Femur (tissue), 1 donor: ENCODE data around the gene TPRG1L.

ENCODE experiments used
- DNase-seq: peaks from one replicate; pipeline ENCODE4 v3.0.0-alpha.2; 2017

Gene TPRG1L

GRCh38 chr1:3668585-3669300, 43.9 kb downstream of the TPRG1L start:
- DNase-seq = peak; percentile 67

- DNase-seq = no peak
Observed at GRCh38 chr1:3669421-3669821, 44.6 kb downstream of the TPRG1L start.

GRCh38 chr1:3669971-3670431, 45.2 kb downstream of the TPRG1L start:
- no peak for DNase-seq

DNA sequence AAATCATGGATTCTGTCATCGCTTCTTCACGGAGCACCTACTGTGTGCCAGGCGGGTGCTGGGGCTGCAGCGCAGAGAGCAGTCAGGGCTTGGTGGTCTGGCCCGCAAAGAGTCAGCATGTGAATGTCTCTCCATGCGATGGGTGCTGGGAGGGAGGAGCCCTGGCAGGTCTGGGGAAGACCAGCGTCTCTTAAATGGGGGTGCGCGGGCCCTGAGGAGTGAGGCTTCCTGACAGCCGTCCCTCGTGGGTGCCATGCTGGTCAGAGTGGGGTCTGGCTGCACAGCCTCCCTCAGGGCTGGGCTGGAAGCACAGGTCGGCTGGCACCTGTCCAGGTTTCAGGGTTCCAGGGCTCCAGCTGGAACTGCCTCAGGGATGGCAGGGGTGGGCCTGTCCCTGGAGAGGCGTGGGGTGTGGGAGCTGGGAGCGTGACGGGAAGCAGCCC, 46.0 kb downstream of the TPRG1L start:
- no peak for DNase-seq

- DNase-seq = no peak
Observed at GRCh38 chr1:3671371-3672180, 46.8 kb downstream of the TPRG1L start.

GRCh38 chr1:3672231-3672970, 47.6 kb downstream of the TPRG1L start:
- no peak for DNase-seq

DNA sequence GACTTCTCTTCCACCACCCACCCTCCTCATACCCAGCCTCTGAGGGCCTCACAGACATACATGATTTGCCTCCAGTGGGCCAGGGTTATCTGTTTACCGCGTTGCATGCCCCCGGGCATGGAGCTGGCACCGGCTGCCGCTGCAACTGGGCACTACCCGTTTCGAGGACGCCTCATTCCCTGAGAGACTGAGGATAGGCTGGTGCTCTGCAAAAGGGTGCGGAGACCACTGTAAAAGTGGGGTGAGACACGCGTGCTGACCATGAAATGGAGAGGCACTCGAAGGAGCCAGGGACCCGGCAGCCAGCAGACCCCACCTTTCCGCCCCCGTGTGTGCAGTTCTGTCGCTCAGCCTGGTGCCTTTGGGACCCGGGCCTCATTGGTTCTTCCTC, 48.2 kb downstream of the TPRG1L start:
- DNase-seq = no peak

GRCh38 chr1:3673381-3674099, 48.7 kb downstream of the TPRG1L start:
- no peak for DNase-seq

DNA sequence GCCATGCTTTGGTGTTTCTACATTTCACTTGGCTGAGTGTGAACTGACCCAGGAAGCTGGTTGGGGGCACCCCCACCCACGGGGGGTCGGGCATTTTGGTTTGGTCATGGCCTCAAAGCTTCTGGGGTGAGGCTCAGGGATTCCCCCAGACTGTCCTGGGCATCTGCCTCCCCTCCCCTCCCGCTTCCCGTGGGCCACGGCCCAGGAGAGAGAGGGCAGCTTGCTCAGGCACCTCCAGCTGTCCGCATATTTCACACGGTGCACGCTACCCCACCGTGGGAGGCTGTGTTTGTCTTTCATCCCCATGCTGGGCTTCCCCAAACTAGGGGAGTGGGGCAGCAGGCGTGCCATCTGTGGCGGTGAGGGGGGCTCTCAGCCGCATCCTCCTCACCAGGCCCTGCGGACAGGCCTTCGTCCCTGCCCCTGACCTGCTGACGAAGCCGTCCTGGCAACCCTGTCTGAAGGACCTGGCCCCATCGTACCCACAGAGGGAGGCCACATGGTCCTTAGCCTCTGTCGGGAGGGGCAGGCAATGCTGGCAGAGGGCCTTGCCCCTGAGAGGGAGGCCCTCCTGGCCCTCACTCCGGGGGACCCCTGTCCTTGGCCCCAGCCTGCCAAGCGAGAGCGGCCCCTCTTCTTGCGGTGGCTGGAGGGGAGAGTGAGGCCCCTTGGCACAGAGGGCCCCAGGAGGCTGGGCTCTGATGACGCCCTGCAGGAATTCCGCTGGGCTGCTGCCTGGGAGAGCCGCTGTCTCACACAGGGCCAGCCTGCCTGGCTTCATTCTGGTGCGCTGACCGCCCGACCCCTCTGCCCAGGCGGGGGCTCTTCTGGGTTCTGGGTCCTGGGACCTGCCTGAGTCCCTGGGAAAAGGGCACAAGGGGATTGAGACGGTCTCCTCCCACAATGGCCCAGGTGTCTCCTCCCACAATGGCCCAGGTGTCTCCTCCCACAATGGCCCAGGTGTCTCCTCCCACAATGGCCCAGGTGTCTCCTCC, 49.6 kb downstream of the TPRG1L start:
- no peak for DNase-seq

DNA sequence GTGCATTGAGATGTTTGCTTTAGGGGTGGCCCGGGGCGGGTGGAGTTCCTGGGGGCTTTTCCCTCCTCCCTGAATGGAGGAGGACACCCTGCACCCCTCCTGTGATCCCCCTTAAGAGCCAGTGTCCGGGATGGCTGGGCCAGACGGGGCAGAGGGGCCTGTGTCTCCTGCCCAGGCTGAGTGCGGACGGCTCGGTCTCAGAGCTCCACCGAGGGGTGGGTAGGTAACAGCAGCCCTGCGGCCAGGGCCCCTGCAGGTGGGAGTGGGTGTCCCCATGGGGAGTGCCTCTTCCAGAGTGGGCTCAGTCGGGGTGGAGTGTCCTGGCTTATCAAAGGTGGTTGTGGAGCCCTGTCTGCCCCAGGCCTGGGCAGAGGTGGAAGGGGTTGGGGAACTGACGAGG, 50.6 kb downstream of the TPRG1L start:
- DNase-seq = no peak

- DNase-seq = no peak
Observed at GRCh38 chr1:3676581-3677470, 52.0 kb downstream of the TPRG1L start.

DNA sequence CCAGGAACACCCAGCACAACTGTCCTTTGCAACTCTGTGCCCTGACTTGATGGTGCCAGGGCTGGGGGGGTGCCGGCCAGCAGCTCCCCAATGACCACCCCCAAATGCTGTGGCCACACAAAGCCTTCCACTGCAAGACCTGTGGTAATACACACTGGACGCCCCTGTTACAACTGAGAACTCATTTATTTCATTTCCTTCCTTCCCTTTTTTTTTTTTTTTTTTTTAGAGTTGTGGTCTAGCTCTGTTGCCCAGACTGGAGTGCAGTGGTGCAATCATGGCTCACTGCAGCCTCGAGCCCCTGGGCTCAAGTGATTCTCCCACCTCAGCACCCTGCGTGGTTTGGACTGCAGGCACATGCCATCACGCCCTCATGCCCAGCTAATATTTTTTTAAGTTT, 52.7 kb downstream of the TPRG1L start:
- no peak for DNase-seq

DNA sequence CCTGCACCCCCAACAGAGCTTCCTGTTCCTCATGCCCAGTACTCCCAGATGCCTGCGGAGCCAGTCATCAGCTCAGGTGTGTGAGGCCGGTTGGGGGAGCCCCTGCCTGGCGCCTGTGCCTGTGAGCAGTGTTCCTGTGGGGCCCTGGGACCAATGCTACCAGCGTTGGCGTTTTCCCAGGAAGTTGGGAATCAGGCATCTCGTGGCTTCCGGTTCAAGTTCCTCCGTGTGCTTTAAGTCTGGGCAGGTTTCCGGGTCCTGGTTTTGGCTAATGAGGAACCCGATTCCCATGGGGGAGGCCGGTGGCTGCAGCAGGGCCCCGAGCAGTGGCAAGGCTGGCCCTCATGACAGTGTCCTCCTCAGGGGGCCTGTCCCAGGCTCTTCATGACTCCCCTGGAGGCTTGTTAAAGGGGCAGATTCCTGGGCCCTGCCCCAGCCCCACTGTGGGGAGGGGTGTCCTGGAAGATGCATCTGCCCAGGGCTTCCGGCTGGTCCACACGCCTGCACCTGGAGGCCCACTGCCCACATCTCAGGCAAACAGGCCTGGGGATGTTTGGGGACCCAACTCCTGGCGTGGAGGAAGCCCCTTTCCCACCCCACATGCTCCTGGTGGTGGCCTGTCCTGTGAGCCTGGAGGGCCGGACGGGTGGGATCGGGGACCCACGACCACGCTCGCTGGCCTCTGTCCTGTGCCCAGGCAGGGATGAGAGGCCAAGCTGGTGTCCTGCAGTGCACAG, 53.7 kb downstream of the TPRG1L start:
- DNase-seq = no peak

DNA sequence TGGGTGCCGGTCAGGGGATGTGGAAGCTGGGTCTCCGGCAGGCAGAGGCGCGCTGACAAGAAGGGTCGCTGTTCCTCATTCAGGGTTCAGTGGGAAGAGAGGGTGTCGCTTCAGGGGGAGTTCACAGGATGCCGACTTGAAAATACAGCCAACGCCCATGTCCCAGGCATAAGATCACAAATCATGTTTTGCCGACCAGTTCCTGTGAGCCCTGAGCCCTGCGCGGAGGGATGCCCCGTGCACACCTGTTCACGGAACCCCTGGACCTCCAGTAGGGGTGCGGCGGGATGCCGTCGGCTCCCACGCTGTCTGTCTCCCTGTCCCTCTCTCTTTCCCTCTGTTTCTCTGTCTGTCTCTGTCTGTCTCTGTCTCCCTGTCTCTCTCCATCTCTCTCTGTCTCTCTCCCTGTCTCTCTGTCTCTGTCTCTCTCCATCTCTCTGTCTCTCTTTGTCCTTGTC, 54.3 kb downstream of the TPRG1L start:
- DNase-seq = no peak
